Activated CD8-positive, alpha-beta memory T cell treated with anti-CD3 and anti-CD28 coated beads, Interleukin-2, amount 10 ng/mL, durations not matched to agents 7 days and 5 days (primary cell): ENCODE results near the gene PLXNC1. TPM values are rescaled to one million over a fixed set of nuclear protein-coding genes. Genes with fewer than 3 reads are reported as not detected.
A peak's percentile ranks its signal among the peaks of the same experiment; 100 is the strongest.

Experiments
- ATAC-seq: fragments of 150-1000 bp; cut with Tn5 transposase; one replicate; pipeline ENCODE4 v1.10.0; 2021; ENCODE audit warnings: moderate library complexity
- CTCF ChIA-PET: fragments of 350-600 bp; sonication (Branson Sonifier 250); formaldehyde crosslinking; loops from one replicate; lab custom pipeline; 2021; ENCODE audit warnings: antibody characterized with exemption; lab: Charles Lee
- DNase-seq: peaks from one replicate; pipeline ENCODE4 v3.0.0-alpha.2; 2020
- H3K27ac Mint-ChIP-seq: one replicate; pipeline ENCODE4 v1.8.0; 2021; ENCODE audit warnings: mild to moderate bottlenecking, mixed read lengths
- H3K27me3 Mint-ChIP-seq: one replicate; pipeline ENCODE4 v1.8.0; 2021; ENCODE audit warnings: mixed read lengths
- H3K36me3 Mint-ChIP-seq: one replicate; pipeline ENCODE4 v1.8.0; 2021; ENCODE audit warnings: mild to moderate bottlenecking, mixed read lengths
- H3K4me1 Mint-ChIP-seq: one replicate; pipeline ENCODE4 v1.8.0; 2021; ENCODE audit warnings: mixed read lengths
- H3K4me3 Mint-ChIP-seq: one replicate; pipeline ENCODE4 v1.8.0; 2021; ENCODE audit warnings: mild to moderate bottlenecking, moderate library complexity, mixed read lengths
- H3K9me3 Mint-ChIP-seq: one replicate; pipeline ENCODE4 v1.8.0; 2022; ENCODE audit warnings: low read depth, mixed read lengths
- total RNA-seq, 2 experiments: library from RNA; stranded (reverse); gene quantifications; one replicate each; pipeline ENCODE4 v1.2.3, GENCODE V29; 2021

Gene PLXNC1
- total RNA-seq, 2 experiments from 2014 or later: 10.4 to 13.1 TPM

DNA sequence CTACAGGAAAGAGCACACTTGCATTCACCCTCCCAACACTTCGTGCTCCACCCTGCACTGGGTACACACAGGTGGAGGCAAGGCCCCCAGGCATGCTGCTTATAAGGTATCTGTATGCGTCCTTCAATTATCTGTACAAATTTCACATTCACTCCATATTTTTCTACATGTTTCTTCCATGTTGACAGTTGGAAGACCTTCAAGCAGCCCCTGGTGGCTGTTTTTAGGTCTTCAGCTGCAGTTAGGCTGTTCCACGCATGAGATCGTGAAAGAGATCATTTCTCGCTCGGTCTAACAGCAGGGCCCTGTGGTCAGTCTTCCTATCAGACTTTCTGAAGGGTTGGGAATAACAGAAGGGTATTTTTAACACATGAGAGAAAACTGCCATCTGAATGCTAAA, 47.1 kb downstream of the PLXNC1 start:
- CTCF ChIA-PET: no interaction called here
- DNase-seq (no peak), ATAC-seq (no peak)
- peaks cover 3% of the 10 kb centered on the region for H3K9me3 Mint-ChIP-seq
- H3K27ac Mint-ChIP-seq: no peak overlapping the region
- H3K4me3 Mint-ChIP-seq: no peak overlapping the region
- peaks cover 6% of the 10 kb centered on the region for H3K4me1 Mint-ChIP-seq
- peaks cover 41% of the 10 kb centered on the region for H3K36me3 Mint-ChIP-seq
- H3K27me3 Mint-ChIP-seq: no peaks in the 10 kb centered on the region

DNA sequence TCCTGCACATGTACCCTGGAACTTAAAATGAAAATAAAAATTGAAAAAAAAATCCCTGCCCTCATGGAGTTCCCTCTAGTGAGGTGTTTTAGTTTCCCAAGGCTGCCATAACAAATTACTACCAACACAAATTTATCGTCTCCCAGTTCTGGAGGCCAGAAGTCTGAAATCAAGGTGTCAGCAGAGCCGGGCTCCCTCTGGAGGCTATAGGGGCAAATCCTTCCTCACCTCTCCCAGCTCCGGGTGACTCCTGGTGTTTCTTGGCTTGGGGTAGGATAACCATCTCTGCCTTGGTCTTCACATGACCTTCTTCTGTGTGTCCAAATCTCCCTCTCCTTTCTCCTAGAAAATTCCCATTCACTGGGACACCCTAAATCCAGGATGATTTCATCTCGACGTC, 50.1 kb downstream of the PLXNC1 start:
- peaks cover 1% of the 10 kb centered on the region for H3K9me3 Mint-ChIP-seq
- no peak overlapping the region for H3K4me3 Mint-ChIP-seq
- H3K36me3 Mint-ChIP-seq: peaks cover 33% of the 10 kb centered on the region
- CTCF ChIA-PET: interaction anchor here (1.0 kb wide), 1 partner anchor 13 kb away, joined by 4 read pairs; no protein-coding TSS in a partner anchor
- DNase-seq (no peak), ATAC-seq (no peak)
- no peaks in the 10 kb centered on the region for H3K27me3 Mint-ChIP-seq
- H3K27ac Mint-ChIP-seq: no peak overlapping the region
- peaks cover 28% of the 10 kb centered on the region for H3K4me1 Mint-ChIP-seq

DNA sequence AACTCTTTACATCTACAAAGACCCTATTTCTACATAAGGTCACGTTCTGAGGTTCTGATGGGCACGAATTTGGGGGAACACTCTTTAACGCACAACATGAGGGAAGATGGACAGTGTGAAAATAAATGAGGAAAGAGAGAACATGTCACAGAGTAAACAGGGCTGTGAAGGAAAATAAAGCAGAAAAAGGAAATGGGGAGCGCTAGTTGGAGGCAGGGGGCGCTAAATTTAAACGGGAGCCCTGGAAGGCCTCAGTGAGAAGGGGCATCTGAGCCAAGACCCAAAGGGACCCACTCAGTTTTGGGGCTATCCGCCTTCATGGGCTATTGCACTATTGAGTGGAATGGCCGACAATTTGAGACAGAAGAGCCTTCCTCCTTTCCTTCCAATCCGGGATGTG, 50.5 kb downstream of the PLXNC1 start:
- Mint-ChIP-seq H3K9me3 (no peaks in the 10 kb centered on the region), H3K27me3 (no peaks in the 10 kb centered on the region), H3K4me3 (no peak overlapping the region), H3K27ac (no peak overlapping the region), H3K4me1 (peaks cover 32% of the 10 kb centered on the region), H3K36me3 (peaks cover 29% of the 10 kb centered on the region)
- CTCF ChIA-PET: interaction anchor here (1.0 kb wide), 1 partner anchor 12 kb away, joined by 4 read pairs; no protein-coding TSS in a partner anchor
- no peak for ATAC-seq
- DNase-seq: no peak

DNA sequence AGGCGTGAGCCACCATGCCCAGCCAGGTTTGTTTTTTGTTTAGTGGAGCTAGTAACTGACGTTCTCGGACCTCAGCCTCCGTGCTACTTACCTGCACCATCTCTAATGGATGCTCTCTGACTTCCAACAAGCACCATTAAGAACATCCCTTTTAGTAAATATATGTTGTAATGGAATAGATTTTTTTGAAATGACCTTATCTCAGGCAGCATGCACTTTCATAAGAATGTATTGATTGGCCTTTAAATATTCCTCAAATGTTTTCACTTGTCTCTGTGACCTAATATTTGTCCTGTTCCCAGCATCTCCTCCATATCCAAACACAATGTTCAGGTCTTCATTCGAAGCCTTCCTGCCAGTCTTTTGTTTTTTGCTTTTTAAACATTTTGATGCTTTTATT, 51.7 kb downstream of the PLXNC1 start:
- H3K9me3 Mint-ChIP-seq: no peaks in the 10 kb centered on the region
- H3K27ac Mint-ChIP-seq: no peak overlapping the region

DNA sequence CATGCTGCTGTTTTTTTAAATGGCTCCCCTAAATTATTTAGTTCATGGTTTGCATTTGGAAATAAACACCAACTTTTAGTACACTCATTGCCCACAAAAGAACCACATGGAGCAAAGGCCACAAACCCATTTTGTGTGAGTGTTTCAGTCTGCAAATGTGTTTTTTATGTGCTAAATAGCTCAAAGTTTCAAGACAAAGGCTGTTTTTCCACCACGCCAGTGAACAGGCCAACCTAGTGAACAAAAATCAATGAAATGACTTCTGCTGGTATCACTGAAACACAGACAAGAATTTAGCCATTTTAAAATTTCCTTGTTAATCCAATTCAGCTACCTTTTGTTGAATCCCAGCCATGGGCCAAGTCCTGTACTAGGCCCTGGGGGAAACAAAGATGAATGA, 52.3 kb downstream of the PLXNC1 start:
- ATAC-seq (no peak), DNase-seq (no peak)
- CTCF ChIA-PET: no interaction called here
- peaks cover 20% of the 10 kb centered on the region for H3K36me3 Mint-ChIP-seq
- no peak overlapping the region for H3K4me3 Mint-ChIP-seq
- H3K9me3 Mint-ChIP-seq: no peaks in the 10 kb centered on the region
- H3K27me3 Mint-ChIP-seq: no peaks in the 10 kb centered on the region
- H3K27ac Mint-ChIP-seq: no peak overlapping the region
- peaks cover 47% of the 10 kb centered on the region for H3K4me1 Mint-ChIP-seq

More for the DNA sequence above, 51.7 kb downstream of the PLXNC1 start:
- Mint-ChIP-seq H3K36me3 (peaks cover 23% of the 10 kb centered on the region), H3K4me1 (peaks cover 43% of the 10 kb centered on the region), H3K4me3 (no peak overlapping the region), H3K27me3 (no peaks in the 10 kb centered on the region)
- DNase-seq (no peak), ATAC-seq (no peak)
- CTCF ChIA-PET: no interaction called here

DNA sequence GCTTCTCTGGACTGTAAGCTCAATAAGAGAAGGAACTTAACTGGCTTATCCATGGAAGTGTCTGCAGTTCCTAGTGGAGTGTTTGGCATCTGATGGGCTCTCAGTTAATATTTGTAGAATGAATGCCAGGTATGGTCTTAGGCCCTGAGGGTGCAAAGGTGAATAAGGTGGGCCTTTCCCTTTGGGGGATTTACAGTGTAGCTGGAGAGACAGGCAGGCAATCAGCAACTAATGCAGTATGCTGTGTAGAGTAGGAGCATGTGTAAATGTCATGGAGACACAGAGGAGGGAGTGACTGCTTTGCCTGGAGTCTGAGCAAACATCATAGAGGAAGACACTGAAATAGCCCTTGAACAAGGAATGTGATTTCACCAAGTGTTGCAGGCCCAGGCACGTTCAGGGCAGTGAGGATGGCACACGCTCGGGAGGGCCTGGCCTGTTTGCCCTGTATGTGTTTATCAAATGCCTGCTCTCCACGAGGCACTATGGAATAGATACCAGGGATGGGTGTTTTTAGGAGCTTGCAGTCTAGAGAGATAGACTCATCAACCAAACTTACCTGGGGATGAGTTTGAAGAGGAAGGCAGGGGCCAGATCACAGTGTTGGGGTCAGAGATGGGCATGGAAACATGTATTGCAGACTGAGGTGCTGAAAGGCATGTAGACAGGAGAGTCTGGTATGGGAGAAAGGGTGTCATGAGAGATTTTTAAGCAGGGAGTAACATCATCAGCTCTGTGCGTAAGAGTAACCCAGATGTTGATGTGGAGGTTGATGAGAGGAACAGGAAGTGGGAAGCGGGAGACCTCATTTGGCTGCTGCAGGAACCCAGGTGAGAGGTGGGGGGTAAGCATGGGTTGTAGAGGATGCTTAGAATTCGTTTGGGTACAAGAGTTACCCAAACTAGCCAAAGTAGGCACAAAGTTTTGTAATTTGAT, 54.1 kb downstream of the PLXNC1 start:
- Mint-ChIP-seq H3K36me3 (peaks cover 17% of the 10 kb centered on the region), H3K4me3 (peak overlapping the region; percentile 1), H3K27me3 (no peaks in the 10 kb centered on the region), H3K27ac (peak overlapping the region; percentile 52), H3K9me3 (no peaks in the 10 kb centered on the region), H3K4me1 (peaks cover 65% of the 10 kb centered on the region)
- peak; percentile 35 for ATAC-seq
- CTCF ChIA-PET: interaction anchor here (1.2 to 1.6 kb wide), 3 partner anchors 11 to 29 kb away, joined by 3 to 5 read pairs (median 4); no protein-coding TSS in a partner anchor
- peak; percentile 51 for DNase-seq

DNA sequence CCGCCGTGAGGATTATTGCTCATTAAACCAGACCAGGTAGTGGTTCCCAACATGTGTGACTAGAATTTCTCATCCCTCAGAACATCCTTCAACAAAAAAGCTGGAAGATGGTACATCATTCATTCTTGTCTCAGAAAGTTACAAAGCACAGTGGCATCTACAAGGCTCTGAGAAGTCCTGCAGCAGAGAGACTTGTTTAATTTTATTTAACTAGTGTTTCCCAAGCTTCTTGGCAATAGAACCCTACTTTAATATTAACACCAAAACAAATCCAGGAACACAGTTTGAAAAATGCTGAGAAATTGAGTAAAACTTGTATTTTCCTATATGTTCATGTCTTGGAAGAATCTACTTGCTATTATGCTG, 54.8 kb downstream of the PLXNC1 start:
- Mint-ChIP-seq H3K27me3 (no peaks in the 10 kb centered on the region), H3K4me3 (peak overlapping the region; percentile 1), H3K36me3 (peaks cover 17% of the 10 kb centered on the region), H3K4me1 (peaks cover 70% of the 10 kb centered on the region), H3K9me3 (no peaks in the 10 kb centered on the region), H3K27ac (peak overlapping the region; percentile 52)
- CTCF ChIA-PET: interaction anchor here (1.2 to 2.5 kb wide), 3 partner anchors 27 to 54 kb away, joined by 3 to 13 read pairs (median 4); partner anchors contain the start of gene PLXNC1
- DNase-seq (no peak), ATAC-seq (no peak)

DNA sequence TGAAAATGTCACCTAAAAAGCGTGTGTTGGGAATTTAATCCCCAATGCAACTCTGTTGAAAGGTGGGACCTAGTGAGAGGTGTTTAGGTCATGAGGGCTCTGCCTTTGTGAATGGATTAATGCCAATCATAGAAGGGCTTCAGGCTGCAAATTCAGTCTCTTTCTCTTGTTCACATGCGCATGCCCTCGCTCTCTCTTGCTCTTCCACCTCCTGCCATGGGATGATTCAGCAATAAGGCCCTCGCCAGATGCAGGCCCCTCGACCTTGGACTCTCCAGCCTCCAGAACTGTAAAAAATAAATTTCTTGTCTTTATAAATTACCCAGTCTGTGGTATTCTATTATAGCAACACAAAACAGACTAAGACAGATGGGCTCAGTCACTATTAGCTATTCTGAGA, 55.4 kb downstream of the PLXNC1 start:
- H3K4me3 Mint-ChIP-seq: no peak overlapping the region
- peaks cover 77% of the 10 kb centered on the region for H3K4me1 Mint-ChIP-seq
- ATAC-seq (no peak), DNase-seq (no peak)
- H3K9me3 Mint-ChIP-seq: no peaks in the 10 kb centered on the region
- CTCF ChIA-PET: interaction anchor here (0.9 to 2.5 kb wide), 4 partner anchors 31 to 231 kb away, joined by 3 to 13 read pairs (median 4); partner anchors contain the start of gene PLXNC1
- H3K36me3 Mint-ChIP-seq: peaks cover 22% of the 10 kb centered on the region
- H3K27ac Mint-ChIP-seq: peak overlapping the region; percentile 40
- H3K27me3 Mint-ChIP-seq: no peaks in the 10 kb centered on the region

DNA sequence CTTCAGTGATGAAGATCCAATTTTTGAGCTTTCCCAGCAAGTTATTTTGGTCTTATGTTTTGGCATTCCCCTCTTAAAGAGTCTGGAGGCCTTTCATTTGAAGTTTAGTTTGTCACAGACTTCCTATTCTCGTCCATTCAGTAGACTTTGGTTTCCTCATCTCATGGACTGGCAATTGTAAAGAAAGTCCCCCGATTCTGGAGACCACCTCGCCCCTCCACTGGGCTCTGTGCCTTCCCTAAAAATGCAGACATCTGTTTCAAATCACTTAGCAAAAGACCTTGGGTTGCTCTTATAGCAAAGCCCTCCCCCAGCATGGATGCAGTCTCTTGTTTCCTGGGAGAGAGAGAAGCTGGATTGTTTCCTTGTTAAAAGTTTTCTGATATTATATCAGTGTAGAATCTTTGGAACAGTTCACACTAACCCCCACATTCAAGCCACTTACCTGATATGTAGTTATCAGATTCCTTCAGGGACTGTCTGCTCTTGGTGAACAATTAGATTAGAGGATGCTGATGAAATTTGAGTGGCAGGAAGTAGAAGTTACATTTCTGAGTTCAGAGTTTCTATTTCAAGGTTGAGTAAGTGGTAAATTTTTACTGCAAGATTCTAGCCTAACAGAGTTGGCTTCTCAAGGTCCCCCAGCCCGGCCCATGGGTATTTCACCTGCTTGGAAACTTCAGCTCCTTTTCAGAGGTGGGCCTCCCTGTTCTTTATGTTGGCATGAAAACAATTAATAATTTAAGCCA, 56.3 kb downstream of the PLXNC1 start:
- DNase-seq: no peak
- Mint-ChIP-seq H3K4me1 (peaks cover 82% of the 10 kb centered on the region), H3K27ac (peak overlapping the region; percentile 94), H3K27me3 (no peaks in the 10 kb centered on the region), H3K4me3 (peak overlapping the region; percentile 67), H3K9me3 (no peaks in the 10 kb centered on the region), H3K36me3 (peaks cover 29% of the 10 kb centered on the region)
- CTCF ChIA-PET: interaction anchor here (0.9 to 2.5 kb wide), 4 partner anchors 55 to 868 kb away, joined by 3 to 13 read pairs (median 3); partner anchors contain the start of gene PLXNC1
- peak; percentile 22 for ATAC-seq

DNA sequence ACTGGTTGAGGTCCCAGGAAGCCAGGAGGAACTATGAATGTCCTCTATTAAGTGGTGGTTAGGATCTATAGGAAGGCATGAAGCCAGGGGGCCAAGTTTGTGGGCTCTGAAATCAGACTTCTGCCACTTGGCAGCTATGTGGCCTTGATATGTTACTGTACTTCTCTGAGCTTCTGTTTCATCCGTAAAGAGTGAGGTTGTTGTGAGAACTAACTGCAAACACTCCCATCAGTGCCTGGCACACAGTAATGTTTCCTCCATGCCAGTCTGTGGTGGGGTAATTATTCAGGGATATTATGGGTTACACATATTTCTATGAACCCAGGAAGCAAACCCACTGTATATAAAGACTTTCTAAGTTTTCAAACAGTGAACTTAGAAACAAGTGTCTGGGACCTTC, 57.4 kb downstream of the PLXNC1 start:
- CTCF ChIA-PET: interaction anchor here (0.9 to 1.3 kb wide), 3 partner anchors 22 to 62 kb away, joined by 3 to 4 read pairs (median 3); no protein-coding TSS in a partner anchor
- no peaks in the 10 kb centered on the region for H3K9me3 Mint-ChIP-seq
- no peaks in the 10 kb centered on the region for H3K27me3 Mint-ChIP-seq
- H3K27ac Mint-ChIP-seq: peak overlapping the region; percentile 94
- peak; percentile 4 for ATAC-seq
- H3K36me3 Mint-ChIP-seq: peaks cover 31% of the 10 kb centered on the region
- peak; percentile 42 for DNase-seq
- H3K4me3 Mint-ChIP-seq: peak overlapping the region; percentile 67
- H3K4me1 Mint-ChIP-seq: peaks cover 75% of the 10 kb centered on the region

DNA sequence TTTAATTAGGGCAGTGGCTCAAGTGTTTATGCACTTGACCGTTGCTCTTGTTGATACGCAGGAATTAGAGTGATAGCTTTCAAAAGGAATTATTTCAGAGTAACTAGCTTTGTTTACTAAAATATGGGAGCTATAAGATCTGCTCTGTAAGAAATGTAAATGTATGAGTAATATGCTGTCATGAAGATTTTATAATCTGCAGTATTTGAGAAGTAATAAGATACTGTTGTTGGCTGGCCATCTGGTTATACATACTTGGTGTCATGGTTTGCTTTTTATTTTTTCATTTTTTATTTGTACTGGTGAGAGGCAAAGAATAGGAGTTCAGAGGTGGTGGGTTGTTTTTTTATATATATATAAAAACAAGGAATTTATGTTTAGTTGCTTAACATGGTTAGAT, 58.5 kb downstream of the PLXNC1 start:
- Mint-ChIP-seq H3K27ac (peak overlapping the region; percentile 94), H3K27me3 (no peaks in the 10 kb centered on the region), H3K36me3 (peaks cover 34% of the 10 kb centered on the region), H3K4me3 (peak overlapping the region; percentile 70), H3K4me1 (peaks cover 73% of the 10 kb centered on the region), H3K9me3 (peaks cover 2% of the 10 kb centered on the region)
- CTCF ChIA-PET: interaction anchor here (0.9 to 3.2 kb wide), 4 partner anchors 23 to 99 kb away, joined by 3 to 22 read pairs (median 4); partner anchors contain the start of gene PLXNC1
- DNase-seq (no peak), ATAC-seq (no peak)

DNA sequence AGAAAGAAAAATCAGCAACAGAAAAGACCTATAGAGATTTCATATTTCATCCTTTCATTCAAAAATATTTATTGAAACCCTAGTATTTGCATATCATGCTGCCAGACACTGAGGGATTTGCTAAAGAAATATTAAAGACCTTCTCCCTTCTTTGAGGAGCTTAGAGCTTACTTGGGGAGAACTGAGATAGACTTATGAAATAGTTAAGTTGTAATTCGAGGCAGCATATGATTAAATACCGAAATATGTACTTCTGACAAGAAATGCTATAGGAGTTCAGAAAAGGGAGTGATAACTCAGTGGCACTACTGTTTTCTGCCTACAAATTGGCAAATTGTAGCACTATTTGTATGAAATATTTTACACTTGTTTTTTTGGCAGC, 59.1 kb downstream of the PLXNC1 start:
- peaks cover 31% of the 10 kb centered on the region for H3K36me3 Mint-ChIP-seq
- H3K27me3 Mint-ChIP-seq: no peaks in the 10 kb centered on the region
- H3K9me3 Mint-ChIP-seq: peaks cover 2% of the 10 kb centered on the region
- ATAC-seq (no peak), DNase-seq (no peak)
- H3K27ac Mint-ChIP-seq: peak overlapping the region; percentile 94
- CTCF ChIA-PET: interaction anchor here (1.0 to 3.2 kb wide), 7 partner anchors 28 to 252 kb away, joined by 3 to 22 read pairs (median 4); partner anchors contain the start of genes CEP83 and PLXNC1
- peaks cover 67% of the 10 kb centered on the region for H3K4me1 Mint-ChIP-seq
- peak overlapping the region; percentile 70 for H3K4me3 Mint-ChIP-seq
